ENCODE measurements around the gene CHD5.

Gene CHD5

GRCh38 chr1:6188466-6188865, 8.3 kb upstream of the CHD5 start:
- Mint-ChIP-seq H3K9me3 (no peaks in the 10 kb centered on the region), H3K4me3 (no peak overlapping the region), H3K36me3 (ENCODE audit: low read depth) (peaks cover 90% of the 10 kb centered on the region), H3K27ac (no peak overlapping the region), H3K4me1 (ENCODE audit: low read depth) (no peaks in the 10 kb centered on the region), H3K27me3 (peaks cover 6% of the 10 kb centered on the region)
- intact Hi-C loops (cut with micrococcal nuclease) = loop anchor here (10.0 kb wide), 1 partner anchor 134 kb away; no protein-coding TSS in a partner anchor

GRCh38 chr1:6185635-6186382, 5.7 kb upstream of the CHD5 start:
- Mint-ChIP-seq H3K4me3 (no peak overlapping the region), H3K27me3 (peaks cover 30% of the 10 kb centered on the region), H3K36me3 (ENCODE audit: low read depth) (peaks cover 64% of the 10 kb centered on the region), H3K9me3 (no peaks in the 10 kb centered on the region), H3K4me1 (ENCODE audit: low read depth) (peaks cover 14% of the 10 kb centered on the region), H3K27ac (no peak overlapping the region)
- intact Hi-C loops (cut with micrococcal nuclease) = loop anchor here (10.0 kb wide), 1 partner anchor 131 kb away; no protein-coding TSS in a partner anchor

- H3K36me3 Mint-ChIP-seq (ENCODE audit: low read depth) = peaks cover 57% of the 10 kb centered on the region
- no peak overlapping the region for H3K4me3 Mint-ChIP-seq
- peaks cover 33% of the 10 kb centered on the region for H3K27me3 Mint-ChIP-seq
- intact Hi-C loops (cut with micrococcal nuclease) = loop anchor here (10.0 kb wide), 1 partner anchor 130 kb away; no protein-coding TSS in a partner anchor
- no peak overlapping the region for H3K27ac Mint-ChIP-seq
- peaks cover 16% of the 10 kb centered on the region for H3K4me1 Mint-ChIP-seq (ENCODE audit: low read depth)
- no peaks in the 10 kb centered on the region for H3K9me3 Mint-ChIP-seq
Measured at GRCh38 chr1:6185151-6185550, 5.0 kb upstream of the CHD5 start.

GRCh38 chr1:6184083-6184783, 4.1 kb upstream of the CHD5 start:
- peaks cover 16% of the 10 kb centered on the region for H3K4me1 Mint-ChIP-seq (ENCODE audit: low read depth)
- intact Hi-C loops (cut with micrococcal nuclease) = loop anchor here (10.0 kb wide), 1 partner anchor 129 kb away; no protein-coding TSS in a partner anchor
- no peak overlapping the region for H3K27ac Mint-ChIP-seq

GRCh38 chr1:6183520-6183989, 3.4 kb upstream of the CHD5 start:
- H3K36me3 Mint-ChIP-seq (ENCODE audit: low read depth) = peaks cover 41% of the 10 kb centered on the region
- peaks cover 16% of the 10 kb centered on the region for H3K4me1 Mint-ChIP-seq (ENCODE audit: low read depth)
- intact Hi-C loops (cut with micrococcal nuclease) = loop anchor here (10.0 kb wide), 1 partner anchor 129 kb away; no protein-coding TSS in a partner anchor
- H3K27me3 Mint-ChIP-seq = peaks cover 39% of the 10 kb centered on the region
- H3K4me3 Mint-ChIP-seq = no peak overlapping the region
- H3K9me3 Mint-ChIP-seq = no peaks in the 10 kb centered on the region
- no peak overlapping the region for H3K27ac Mint-ChIP-seq

More at GRCh38 chr1:6184083-6184783, 4.1 kb upstream of the CHD5 start:
- Mint-ChIP-seq H3K9me3 (no peaks in the 10 kb centered on the region), H3K4me3 (no peak overlapping the region), H3K36me3 (ENCODE audit: low read depth) (peaks cover 48% of the 10 kb centered on the region), H3K27me3 (peaks cover 33% of the 10 kb centered on the region)

- peaks cover 16% of the 10 kb centered on the region for H3K4me1 Mint-ChIP-seq (ENCODE audit: low read depth)
- peaks cover 19% of the 10 kb centered on the region for H3K36me3 Mint-ChIP-seq (ENCODE audit: low read depth)
- H3K9me3 Mint-ChIP-seq = no peaks in the 10 kb centered on the region
- intact Hi-C loops (cut with micrococcal nuclease) = loop anchor here (10.0 kb wide), 1 partner anchor 127 kb away; no protein-coding TSS in a partner anchor
- no peak overlapping the region for H3K27ac Mint-ChIP-seq
- no peak overlapping the region for H3K4me3 Mint-ChIP-seq
- H3K27me3 Mint-ChIP-seq = peaks cover 60% of the 10 kb centered on the region
Measured at GRCh38 chr1:6181347-6181770, 1.2 kb upstream of the CHD5 start.

GRCh38 chr1:6180707-6181311, 688 bp upstream of the CHD5 start:
- Mint-ChIP-seq H3K4me3 (no peak overlapping the region), H3K36me3 (ENCODE audit: low read depth) (peaks cover 14% of the 10 kb centered on the region), H3K9me3 (no peaks in the 10 kb centered on the region), H3K4me1 (ENCODE audit: low read depth) (peaks cover 16% of the 10 kb centered on the region), H3K27ac (no peak overlapping the region), H3K27me3 (peaks cover 61% of the 10 kb centered on the region)
- intact Hi-C loops (cut with micrococcal nuclease) = loop anchor here (10.0 kb wide), 1 partner anchor 126 kb away; no protein-coding TSS in a partner anchor

- no peak overlapping the region for H3K27ac Mint-ChIP-seq
- peaks cover 61% of the 10 kb centered on the region for H3K27me3 Mint-ChIP-seq
- intact Hi-C loops (cut with micrococcal nuclease) = loop anchor here (10.0 kb wide), 1 partner anchor 125 kb away; no protein-coding TSS in a partner anchor
- no peaks in the 10 kb centered on the region for H3K9me3 Mint-ChIP-seq
- no peak overlapping the region for H3K4me3 Mint-ChIP-seq
- H3K36me3 Mint-ChIP-seq (ENCODE audit: low read depth) = peaks cover 6% of the 10 kb centered on the region
- H3K4me1 Mint-ChIP-seq (ENCODE audit: low read depth) = peaks cover 16% of the 10 kb centered on the region
Measured at GRCh38 chr1:6179564-6180175, 451 bp downstream of the CHD5 start.

- H3K27me3 Mint-ChIP-seq = peaks cover 58% of the 10 kb centered on the region
- no peaks in the 10 kb centered on the region for H3K36me3 Mint-ChIP-seq (ENCODE audit: low read depth)
- peaks cover 16% of the 10 kb centered on the region for H3K4me1 Mint-ChIP-seq (ENCODE audit: low read depth)
- intact Hi-C loops (cut with micrococcal nuclease) = no loop called here
- no peak overlapping the region for H3K27ac Mint-ChIP-seq
- H3K4me3 Mint-ChIP-seq = no peak overlapping the region
- H3K9me3 Mint-ChIP-seq = no peaks in the 10 kb centered on the region
Measured at GRCh38 chr1:6178751-6179563, 1.2 kb downstream of the CHD5 start.

- no peaks in the 10 kb centered on the region for H3K36me3 Mint-ChIP-seq (ENCODE audit: low read depth)
- no peaks in the 10 kb centered on the region for H3K9me3 Mint-ChIP-seq
- intact Hi-C loops (cut with micrococcal nuclease) = no loop called here
- H3K4me1 Mint-ChIP-seq (ENCODE audit: low read depth) = peaks cover 13% of the 10 kb centered on the region
- no peak overlapping the region for H3K4me3 Mint-ChIP-seq
- peaks cover 50% of the 10 kb centered on the region for H3K27me3 Mint-ChIP-seq
- no peak overlapping the region for H3K27ac Mint-ChIP-seq
Measured at GRCh38 chr1:6177681-6178380, 2.3 kb downstream of the CHD5 start.

GRCh38 chr1:6176779-6177178, 3.3 kb downstream of the CHD5 start:
- Mint-ChIP-seq H3K27ac (no peak overlapping the region), H3K4me3 (no peak overlapping the region), H3K36me3 (ENCODE audit: low read depth) (no peaks in the 10 kb centered on the region), H3K27me3 (peaks cover 41% of the 10 kb centered on the region), H3K9me3 (no peaks in the 10 kb centered on the region), H3K4me1 (ENCODE audit: low read depth) (peaks cover 11% of the 10 kb centered on the region)
- intact Hi-C loops (cut with micrococcal nuclease) = no loop called here

- Mint-ChIP-seq H3K4me1 (ENCODE audit: low read depth) (peaks cover 6% of the 10 kb centered on the region), H3K27me3 (peaks cover 35% of the 10 kb centered on the region), H3K9me3 (no peaks in the 10 kb centered on the region), H3K36me3 (ENCODE audit: low read depth) (no peaks in the 10 kb centered on the region), H3K27ac (no peak overlapping the region), H3K4me3 (no peak overlapping the region)
- intact Hi-C loops (cut with micrococcal nuclease) = no loop called here
Measured at GRCh38 chr1:6175411-6175828, 4.7 kb downstream of the CHD5 start.
